Hepatocyte (in vitro differentiated cells): Measurements from ENCODE around the gene GTPBP1. TPM values are rescaled to one million over a fixed set of nuclear protein-coding genes. Genes with fewer than 3 reads are reported as not detected.

ENCODE experiments used
- DNase-seq: peaks from one replicate; pipeline ENCODE4 v3.0.0-alpha.2; 2016; ENCODE audit warnings: low spot score
- H2AFZ ChIP-seq: fragments of 200-600 bp; sonication (generic); 2 replicates; pipeline ENCODE4 v1.6.0; 2016; ENCODE audit warnings: antibody characterized with exemption, mild to moderate bottlenecking
- H3K27ac ChIP-seq: fragments of 200-600 bp; sonication (generic); 2 replicates; pipeline ENCODE4 v1.5.1; 2016; ENCODE audit warnings: mild to moderate bottlenecking
- H3K27me3 ChIP-seq: fragments of 200-600 bp; sonication (generic); 2 replicates; pipeline ENCODE4 v1.6.1; 2016
- H3K36me3 ChIP-seq: fragments of 200-600 bp; sonication (generic); replicated peaks from 2 replicates; pipeline ENCODE4 v1.5.1; 2016; ENCODE audit warnings: low read depth; ENCODE audit not compliant: insufficient read depth
- H3K4me1 ChIP-seq: fragments of 200-600 bp; sonication (generic); 2 replicates; pipeline ENCODE4 v1.5.1; 2016; ENCODE audit warnings: mild to moderate bottlenecking, moderate library complexity; ENCODE audit not compliant: insufficient read depth
- H3K4me2 ChIP-seq: fragments of 200-600 bp; sonication (generic); 2 replicates; pipeline ENCODE4 v1.6.0; 2016
- H3K4me3 ChIP-seq: fragments of 200-600 bp; sonication (generic); 2 replicates; pipeline ENCODE4 v1.5.1; 2016; ENCODE audit warnings: mild to moderate bottlenecking
- H3K79me2 ChIP-seq: fragments of 200-600 bp; sonication (generic); 2 replicates; pipeline ENCODE4 v1.6.0; 2017; ENCODE audit warnings: mild to moderate bottlenecking
- H3K9me2 ChIP-seq: fragments of 200-600 bp; sonication (generic); replicated peaks from 2 replicates; pipeline ENCODE4 v1.6.0; 2017; ENCODE audit warnings: mild to moderate bottlenecking; ENCODE audit not compliant: insufficient read depth
- H3K9me3 ChIP-seq: fragments of 200-600 bp; sonication (generic); 2 replicates; pipeline ENCODE4 v1.5.1; 2016; ENCODE audit warnings: low read depth, mild to moderate bottlenecking
- H4K20me1 ChIP-seq: fragments of 200-600 bp; sonication (generic); 2 replicates; pipeline ENCODE4 v1.6.0; 2016; ENCODE audit warnings: mild to moderate bottlenecking; ENCODE audit not compliant: insufficient read depth, poor library complexity, severe bottlenecking
- EZH2 ChIP-seq: fragments of 200-600 bp; sonication (generic); IDR thresholded peaks from 2 replicates; pipeline ENCODE4 v1.6.1; 2016; ENCODE audit warnings: antibody characterized with exemption, mild to moderate bottlenecking, borderline replicate concordance
- EZH2phosphoT487 ChIP-seq: fragments of 200-600 bp; sonication (generic); IDR thresholded peaks from one replicate; pipeline ENCODE4 v1.6.1; 2018; ENCODE audit warnings: antibody characterized with exemption, mild to moderate bottlenecking, low read depth, moderate library complexity; ENCODE audit not compliant: unreplicated experiment, severe bottlenecking
- WGBS: methylation state at CpG from one replicate; pipeline ENCODE4 v1.1.6; 2016; ENCODE audit warnings: low lambda C conversion rate; ENCODE audit errors: missing lambda C conversion rate; 5-methylcytosine and 5-hydroxymethylcytosine counted together
- polyA plus RNA-seq: library from polyadenylated mRNA; unstranded; fragments of >200 nt; fragmentation: Nextera tagmentation; extraction: Ambion mirVana; gene quantifications from 2 replicates; pipeline ENCODE4 v1.2.1, GENCODE V29; 2016
- total RNA-seq: library from RNA; depleted of rRNA; stranded (reverse); fragments of >200 nt; gene quantifications from 2 replicates; pipeline ENCODE4 v1.2.3, GENCODE V29; 2014
- TF ChIP-seq, protein P1 (sequence below): fragments of 200-600 bp; sonication (generic); IDR thresholded peaks from 2 replicates; pipeline ENCODE4 v1.5.1; 2016; ENCODE audit warnings: antibody characterized with exemption, mild to moderate bottlenecking; ENCODE audit not compliant: poor library complexity

Gene GTPBP1
- total and polyA plus RNA-seq, 2 experiments from 2014 or later: 28.6 to 36.8 TPM

DNA sequence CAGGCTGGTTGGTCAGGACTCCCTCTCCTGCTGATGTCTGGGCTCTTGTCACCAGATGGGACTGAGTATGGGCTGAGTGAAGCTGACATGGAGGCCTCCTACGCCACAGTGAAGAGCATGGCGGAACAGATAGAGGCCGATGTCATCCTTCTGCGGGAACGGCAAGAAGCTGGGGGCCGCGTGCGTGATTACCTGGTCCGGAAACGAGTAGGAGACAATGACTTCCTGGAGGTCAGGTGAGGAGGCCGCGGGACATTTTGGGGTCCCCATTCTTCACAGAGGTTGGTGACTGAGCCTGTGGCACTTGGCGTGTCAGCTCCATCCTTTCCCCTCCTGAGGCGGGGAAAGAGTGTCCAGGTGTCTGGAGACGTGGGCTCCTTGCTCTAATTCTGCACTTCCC lies 10.1 kb downstream of the GTPBP1 start:
- H4K20me1 ChIP-seq: peaks cover 55% of the 10 kb centered on the region
- H3K4me1 ChIP-seq: peaks cover 4% of the 10 kb centered on the region
- 97% methylated on average over 15 of the region's 15 CpGs for WGBS
- H3K79me2 ChIP-seq: peaks cover 65% of the 10 kb centered on the region
- no peak overlapping the region for H3K27ac ChIP-seq
- no peaks in the 10 kb centered on the region for H3K9me3 ChIP-seq
- H3K9me2 ChIP-seq: no peaks in the 10 kb centered on the region
- H3K27me3 ChIP-seq: no peaks in the 10 kb centered on the region
- no peaks in the 10 kb centered on the region for H3K36me3 ChIP-seq
- H3K4me2 ChIP-seq: no peak overlapping the region
- no peak overlapping the region for H3K4me3 ChIP-seq
- no peak for TF ChIP-seq EZH2
- no peak for TF ChIP-seq EZH2phosphoT487
- TF ChIP-seq, protein P1, sequence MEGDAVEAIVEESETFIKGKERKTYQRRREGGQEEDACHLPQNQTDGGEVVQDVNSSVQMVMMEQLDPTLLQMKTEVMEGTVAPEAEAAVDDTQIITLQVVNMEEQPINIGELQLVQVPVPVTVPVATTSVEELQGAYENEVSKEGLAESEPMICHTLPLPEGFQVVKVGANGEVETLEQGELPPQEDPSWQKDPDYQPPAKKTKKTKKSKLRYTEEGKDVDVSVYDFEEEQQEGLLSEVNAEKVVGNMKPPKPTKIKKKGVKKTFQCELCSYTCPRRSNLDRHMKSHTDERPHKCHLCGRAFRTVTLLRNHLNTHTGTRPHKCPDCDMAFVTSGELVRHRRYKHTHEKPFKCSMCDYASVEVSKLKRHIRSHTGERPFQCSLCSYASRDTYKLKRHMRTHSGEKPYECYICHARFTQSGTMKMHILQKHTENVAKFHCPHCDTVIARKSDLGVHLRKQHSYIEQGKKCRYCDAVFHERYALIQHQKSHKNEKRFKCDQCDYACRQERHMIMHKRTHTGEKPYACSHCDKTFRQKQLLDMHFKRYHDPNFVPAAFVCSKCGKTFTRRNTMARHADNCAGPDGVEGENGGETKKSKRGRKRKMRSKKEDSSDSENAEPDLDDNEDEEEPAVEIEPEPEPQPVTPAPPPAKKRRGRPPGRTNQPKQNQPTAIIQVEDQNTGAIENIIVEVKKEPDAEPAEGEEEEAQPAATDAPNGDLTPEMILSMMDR: no peak
- H2AFZ ChIP-seq: no peak overlapping the region
- no peak for DNase-seq

DNA sequence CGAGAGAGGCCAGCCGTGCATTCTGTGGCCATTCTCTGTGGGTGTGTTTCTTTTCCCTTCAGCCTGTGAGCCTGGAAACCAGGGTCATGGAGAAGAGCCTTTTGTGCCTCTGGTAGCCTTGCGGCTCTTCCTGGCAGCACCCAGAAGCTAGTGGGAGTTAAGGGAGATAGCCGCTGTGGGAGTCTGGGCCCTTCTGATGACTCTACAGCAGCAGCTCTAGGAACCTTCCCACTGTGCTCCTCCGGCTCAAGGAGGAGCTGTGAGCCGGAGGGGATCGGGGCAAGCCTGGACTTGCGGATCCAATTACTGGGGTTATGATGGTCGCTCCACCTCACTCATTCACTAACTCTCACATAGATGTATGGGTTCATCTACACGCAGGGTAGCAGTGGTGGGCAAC lies 10.5 kb downstream of the GTPBP1 start:
- H3K27me3 ChIP-seq: no peaks in the 10 kb centered on the region
- no peaks in the 10 kb centered on the region for H3K9me3 ChIP-seq
- no peaks in the 10 kb centered on the region for H3K36me3 ChIP-seq
- 100% methylated on average over 10 of the region's 10 CpGs for WGBS
- no peak overlapping the region for H3K27ac ChIP-seq
- H3K4me2 ChIP-seq: no peak overlapping the region
- H4K20me1 ChIP-seq: peaks cover 50% of the 10 kb centered on the region
- no peak overlapping the region for H2AFZ ChIP-seq
- TF ChIP-seq EZH2phosphoT487: no peak
- TF ChIP-seq, protein P1: no peak
- no peak for TF ChIP-seq EZH2
- no peak overlapping the region for H3K4me3 ChIP-seq
- H3K4me1 ChIP-seq: peaks cover 4% of the 10 kb centered on the region
- no peaks in the 10 kb centered on the region for H3K9me2 ChIP-seq
- DNase-seq: no peak
- H3K79me2 ChIP-seq: peaks cover 62% of the 10 kb centered on the region

DNA sequence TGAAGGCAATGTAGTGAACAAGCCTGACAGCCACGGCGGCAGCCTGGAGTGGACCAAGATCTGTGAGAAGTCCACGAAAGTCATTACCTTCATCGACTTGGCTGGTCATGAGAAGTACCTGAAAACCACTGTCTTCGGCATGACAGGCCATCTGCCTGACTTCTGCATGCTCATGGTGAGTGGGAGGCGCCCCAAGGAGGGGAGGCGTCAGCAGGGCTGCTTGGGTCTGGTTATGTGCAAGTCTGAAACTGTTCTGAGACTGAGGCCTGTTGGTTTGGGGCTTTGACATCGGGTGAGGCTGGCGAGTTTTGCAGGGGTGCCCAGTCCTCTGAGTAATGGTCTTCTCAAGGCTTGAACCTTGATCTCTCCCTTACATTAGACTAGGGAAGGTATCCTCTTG lies 11.1 kb downstream of the GTPBP1 start:
- no peaks in the 10 kb centered on the region for H3K27me3 ChIP-seq
- H3K79me2 ChIP-seq: peaks cover 56% of the 10 kb centered on the region
- no peaks in the 10 kb centered on the region for H3K9me2 ChIP-seq
- H3K27ac ChIP-seq: no peak overlapping the region
- DNase-seq: no peak
- no peaks in the 10 kb centered on the region for H3K9me3 ChIP-seq
- H3K4me3 ChIP-seq: no peak overlapping the region
- H2AFZ ChIP-seq: no peak overlapping the region
- no peak overlapping the region for H3K4me2 ChIP-seq
- TF ChIP-seq, protein P1: no peak
- TF ChIP-seq EZH2phosphoT487 (no peak), EZH2 (no peak)
- peaks cover 45% of the 10 kb centered on the region for H4K20me1 ChIP-seq
- peaks cover 4% of the 10 kb centered on the region for H3K4me1 ChIP-seq
- no peaks in the 10 kb centered on the region for H3K36me3 ChIP-seq
- 95% methylated on average over 9 of the region's 9 CpGs for WGBS

DNA sequence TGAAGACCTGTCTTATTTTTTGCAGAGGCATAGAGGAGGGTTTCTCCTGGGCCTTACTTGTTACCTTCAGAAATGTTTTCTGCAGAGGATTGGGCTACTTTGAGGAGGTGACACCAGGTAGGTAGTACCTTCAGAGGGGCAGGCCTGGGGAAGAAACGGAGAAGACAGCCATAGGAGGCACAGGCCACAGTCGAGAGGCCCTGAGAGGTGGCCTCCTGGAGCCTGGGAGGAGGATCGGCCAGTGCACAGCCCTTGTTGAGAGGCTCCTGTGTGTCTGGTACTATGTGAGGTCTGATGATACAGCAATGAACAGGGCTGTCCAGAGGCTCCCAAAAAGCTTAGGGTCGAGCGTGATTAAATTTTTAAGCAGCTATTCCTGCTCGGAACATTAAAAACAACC lies 11.5 kb downstream of the GTPBP1 start:
- 92% methylated on average over 6 of the region's 6 CpGs for WGBS
- DNase-seq: no peak
- Histone ChIP-seq H3K27ac (no peak overlapping the region), H3K4me3 (no peak overlapping the region), H3K4me2 (no peak overlapping the region), H3K36me3 (no peaks in the 10 kb centered on the region), H4K20me1 (peaks cover 41% of the 10 kb centered on the region), H3K27me3 (no peaks in the 10 kb centered on the region), H3K9me3 (no peaks in the 10 kb centered on the region), H2AFZ (no peak overlapping the region), H3K79me2 (peaks cover 52% of the 10 kb centered on the region), H3K4me1 (peaks cover 4% of the 10 kb centered on the region), H3K9me2 (no peaks in the 10 kb centered on the region)
- TF ChIP-seq EZH2phosphoT487 (no peak), EZH2 (no peak)
- TF ChIP-seq, protein P1: no peak
